Breast epithelium (tissue), 3 donors: ENCODE data around the gene TRIM67.

Source experiments
- CTCF ChIP-seq, 3 donors: fragments of 450-650 bp; IDR thresholded peaks; one replicate each; pipeline ENCODE4 v1.5.1; 2016 to 2017; ENCODE audit warnings: antibody characterized with exemption in 3 of 3, mild to moderate bottlenecking in 3 of 3, moderate library complexity in 3 of 3
- POLR2A ChIP-seq: fragments of 450-650 bp; IDR thresholded peaks from one replicate; pipeline ENCODE4 v1.6.1; 2016; ENCODE audit warnings: antibody characterized with exemption, mild to moderate bottlenecking, moderate library complexity
- POLR2AphosphoS5 ChIP-seq, 3 donors: sonication (generic); formaldehyde crosslinking; IDR thresholded peaks; one replicate each; pipeline ENCODE4 v1.6.1; 2017; ENCODE audit warnings: antibody characterized with exemption in 3 of 3

GRCh38 chr1:231161667-231162296 is at the start of gene TRIM67:
- TF ChIP-seq POLR2A: no peak
- no peak for TF ChIP-seq CTCF (IDR thresholded peaks at IDR 0.05)
- no peak for TF ChIP-seq POLR2AphosphoS5 (IDR thresholded peaks at IDR 0.05)
